AG09309 (cell line): ENCODE data around the gene WFIKKN2.
"Not testable (repeated sequence)": the region's sequence is repeated elsewhere in the genome, so short reads cannot be mapped to it uniquely, and the experiment has no call there.

Experiments used
- DNase-seq: peaks from one replicate; pipeline ENCODE4 v3.0.0-alpha.2; 2010; ENCODE audit warnings: low read depth
- H3K4me3 ChIP-seq: 2 replicates; pipeline ENCODE4 v1.5.1; 2011; ENCODE audit warnings: mild to moderate bottlenecking, low read depth, low read length, moderate library complexity; ENCODE audit not compliant: control insufficient read depth
- CTCF ChIP-seq: IDR thresholded peaks from 2 replicates; pipeline ENCODE4 v1.5.1; 2011; ENCODE audit warnings: mild to moderate bottlenecking, low read depth, low read length, inconsistent platforms; ENCODE audit not compliant: insufficient read depth, control insufficient read depth; ENCODE audit errors: missing control alignments

WFIKKN2 gene

DNA sequence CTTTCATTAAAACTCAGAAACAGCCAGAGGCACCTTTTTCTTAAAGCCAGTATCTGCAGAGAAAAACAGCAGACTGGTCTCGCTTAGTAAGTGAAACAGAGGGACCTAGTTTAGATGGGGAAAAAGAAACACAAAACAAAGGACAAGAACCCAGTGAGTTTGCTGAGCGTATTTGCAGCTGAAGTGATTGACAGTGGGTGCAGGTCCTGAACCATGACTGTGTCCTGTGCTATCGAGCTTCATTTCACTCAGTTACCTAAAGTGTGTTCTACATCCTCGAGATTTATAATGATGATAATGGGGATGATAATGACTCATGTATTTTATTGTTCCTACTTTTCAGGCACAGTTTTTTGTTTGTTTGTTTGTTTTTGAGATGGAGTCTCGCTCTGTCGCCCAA lies 31.7 kb upstream of the WFIKKN2 start:
- H3K4me3 ChIP-seq, result no peak overlapping the region
- DNase-seq, result no peak
- TF ChIP-seq CTCF, result no peak

DNA sequence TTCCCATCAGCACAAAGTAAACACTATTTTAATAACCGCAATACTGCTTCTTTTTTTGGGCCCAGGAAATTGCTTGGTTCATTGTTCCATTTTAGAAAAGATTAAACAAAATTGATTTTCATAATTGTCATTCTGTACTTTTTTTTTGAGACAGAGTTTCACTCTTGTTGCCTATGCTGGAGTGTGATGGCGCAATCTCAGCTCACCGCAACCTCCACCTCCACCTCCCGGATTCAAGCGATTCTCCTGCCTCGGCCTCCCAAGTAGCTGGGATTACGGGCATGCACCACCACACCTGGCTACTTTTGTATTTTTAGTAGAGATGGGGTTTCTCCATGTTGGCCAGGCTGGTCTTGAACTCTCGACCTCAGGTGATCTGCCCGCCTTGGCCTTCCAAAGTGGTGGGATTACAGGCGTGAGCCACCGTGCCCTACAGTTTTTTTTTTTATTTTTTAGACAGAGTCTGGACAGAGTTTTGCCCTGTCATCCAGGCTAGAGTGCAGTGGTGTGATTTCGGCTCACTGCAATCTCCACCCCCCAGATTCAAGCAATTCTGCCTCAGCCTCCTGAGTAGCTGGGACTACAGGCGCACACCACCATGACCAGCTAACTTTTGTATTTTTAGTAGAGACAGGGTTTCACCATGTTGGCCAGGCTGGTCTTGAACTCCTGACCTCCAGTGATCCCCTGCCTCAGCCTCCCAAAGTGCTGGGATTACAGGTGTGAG lies 30.5 kb upstream of the WFIKKN2 start:
- not testable (repeated sequence) for H3K4me3 ChIP-seq, DNase-seq

GRCh38 chr17:50805486-50805885 lies 29.9 kb upstream of the WFIKKN2 start:
- no peak for DNase-seq
- H3K4me3 ChIP-seq, result no peak overlapping the region
- no peak for TF ChIP-seq CTCF

GRCh38 chr17:50806141-50806643 lies 29.2 kb upstream of the WFIKKN2 start:
- no peak for DNase-seq
- no peak for TF ChIP-seq CTCF

GRCh38 chr17:50807009-50807408 lies 28.4 kb upstream of the WFIKKN2 start:
- DNase-seq, result no peak
- no peak for TF ChIP-seq CTCF

More at GRCh38 chr17:50806141-50806643, 29.2 kb upstream of the WFIKKN2 start:
- H3K4me3 ChIP-seq, result no peak overlapping the region

DNA sequence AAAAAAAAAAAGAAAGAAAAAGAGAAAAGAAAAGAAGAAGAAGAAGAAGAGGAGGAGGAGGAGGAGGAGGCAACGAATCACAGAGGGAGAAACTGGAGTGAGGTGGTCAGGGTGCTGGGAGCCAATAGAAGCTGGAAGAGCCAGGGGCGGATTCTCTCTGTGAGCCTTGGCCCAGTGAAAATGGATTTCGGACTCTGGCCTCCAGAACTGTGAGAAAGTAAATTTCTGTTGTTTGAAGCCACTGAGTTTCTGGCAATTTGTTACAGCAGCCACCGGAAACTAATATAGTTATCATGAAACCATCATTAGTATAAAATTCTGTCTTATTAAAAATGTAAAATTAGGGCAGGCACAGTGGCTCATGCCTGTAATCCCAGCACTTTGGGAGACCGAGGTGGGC lies 27.7 kb upstream of the WFIKKN2 start:
- no peak for DNase-seq
- H3K4me3 ChIP-seq, result no peak overlapping the region
- no peak for TF ChIP-seq CTCF

More at GRCh38 chr17:50807009-50807408, 28.4 kb upstream of the WFIKKN2 start:
- H3K4me3 ChIP-seq, result no peak overlapping the region

- H3K4me3 ChIP-seq, result no peak overlapping the region
- DNase-seq, result no peak
- TF ChIP-seq CTCF, result no peak
These were observed 27.0 kb upstream of the WFIKKN2 start for GRCh38 chr17:50808413-50808812.
